Measurements from ENCODE around the gene SYNPO2L.

The SYNPO2L gene

DNA sequence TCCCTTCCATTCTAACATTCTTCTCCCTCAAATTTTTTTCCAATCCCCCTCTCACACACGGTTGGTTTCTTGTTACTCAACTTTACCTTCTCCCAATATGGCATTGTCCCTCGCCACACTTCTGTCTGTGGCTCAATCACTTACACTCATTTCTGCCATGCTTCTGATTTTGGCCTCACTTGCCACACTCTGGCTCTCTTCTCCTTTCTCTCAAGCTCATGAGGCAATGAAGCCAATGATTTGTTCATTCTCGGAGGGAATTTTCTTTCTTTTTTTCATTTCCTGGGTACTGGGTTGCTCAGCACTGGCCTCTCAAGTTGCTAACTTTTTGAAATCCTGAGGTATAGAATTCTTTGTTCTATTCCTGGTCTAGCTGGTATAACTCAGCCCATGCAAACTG, 10.6 kb downstream of the SYNPO2L start:
- H3K4me3 Mint-ChIP-seq: no peak overlapping the region

GRCh38 chr10:73644767-73645166, 11.1 kb downstream of the SYNPO2L start:
- TF ChIP-seq, protein P1, sequence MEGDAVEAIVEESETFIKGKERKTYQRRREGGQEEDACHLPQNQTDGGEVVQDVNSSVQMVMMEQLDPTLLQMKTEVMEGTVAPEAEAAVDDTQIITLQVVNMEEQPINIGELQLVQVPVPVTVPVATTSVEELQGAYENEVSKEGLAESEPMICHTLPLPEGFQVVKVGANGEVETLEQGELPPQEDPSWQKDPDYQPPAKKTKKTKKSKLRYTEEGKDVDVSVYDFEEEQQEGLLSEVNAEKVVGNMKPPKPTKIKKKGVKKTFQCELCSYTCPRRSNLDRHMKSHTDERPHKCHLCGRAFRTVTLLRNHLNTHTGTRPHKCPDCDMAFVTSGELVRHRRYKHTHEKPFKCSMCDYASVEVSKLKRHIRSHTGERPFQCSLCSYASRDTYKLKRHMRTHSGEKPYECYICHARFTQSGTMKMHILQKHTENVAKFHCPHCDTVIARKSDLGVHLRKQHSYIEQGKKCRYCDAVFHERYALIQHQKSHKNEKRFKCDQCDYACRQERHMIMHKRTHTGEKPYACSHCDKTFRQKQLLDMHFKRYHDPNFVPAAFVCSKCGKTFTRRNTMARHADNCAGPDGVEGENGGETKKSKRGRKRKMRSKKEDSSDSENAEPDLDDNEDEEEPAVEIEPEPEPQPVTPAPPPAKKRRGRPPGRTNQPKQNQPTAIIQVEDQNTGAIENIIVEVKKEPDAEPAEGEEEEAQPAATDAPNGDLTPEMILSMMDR (IDR thresholded peaks at IDR 0.05): no peak
- no peak overlapping the region for H3K4me3 Mint-ChIP-seq
- H3K27ac Mint-ChIP-seq: no peak overlapping the region
- no peaks in the 10 kb centered on the region for H3K36me3 Mint-ChIP-seq (ENCODE audit: low read depth)
- no peak for DNase-seq
- peaks cover 8% of the 10 kb centered on the region for H3K27me3 Mint-ChIP-seq (ENCODE audit: low read depth, poor library complexity)
- no peaks in the 10 kb centered on the region for H3K9me3 Mint-ChIP-seq
- H3K4me1 Mint-ChIP-seq: peaks cover 48% of the 10 kb centered on the region

More for the DNA sequence above, 10.6 kb downstream of the SYNPO2L start:
- Mint-ChIP-seq H3K4me1 (peaks cover 48% of the 10 kb centered on the region), H3K36me3 (ENCODE audit: low read depth) (no peaks in the 10 kb centered on the region), H3K27me3 (ENCODE audit: low read depth, poor library complexity) (peaks cover 6% of the 10 kb centered on the region), H3K9me3 (no peaks in the 10 kb centered on the region), H3K27ac (no peak overlapping the region)
- DNase-seq: no peak
- TF ChIP-seq, protein P1 (IDR thresholded peaks at IDR 0.05): no peak

- peaks cover 11% of the 10 kb centered on the region for H3K27me3 Mint-ChIP-seq (ENCODE audit: low read depth, poor library complexity)
- H3K4me1 Mint-ChIP-seq: peaks cover 43% of the 10 kb centered on the region
- peak; percentile 59 for DNase-seq
- H3K4me3 Mint-ChIP-seq: no peak overlapping the region
- peak overlapping the region; percentile 14 for H3K27ac Mint-ChIP-seq
- no peaks in the 10 kb centered on the region for H3K36me3 Mint-ChIP-seq (ENCODE audit: low read depth)
- H3K9me3 Mint-ChIP-seq: no peaks in the 10 kb centered on the region
- TF ChIP-seq, protein P1 (IDR thresholded peaks at IDR 0.05): peak; percentile 83
Measured at GRCh38 chr10:73644015-73644743, 11.7 kb downstream of the SYNPO2L start.

GRCh38 chr10:73643362-73643761, 12.5 kb downstream of the SYNPO2L start:
- Mint-ChIP-seq H3K27ac (no peak overlapping the region), H3K27me3 (ENCODE audit: low read depth, poor library complexity) (peaks cover 11% of the 10 kb centered on the region), H3K4me3 (no peak overlapping the region), H3K36me3 (ENCODE audit: low read depth) (no peaks in the 10 kb centered on the region), H3K9me3 (no peaks in the 10 kb centered on the region), H3K4me1 (peaks cover 35% of the 10 kb centered on the region)
- TF ChIP-seq, protein P1 (IDR thresholded peaks at IDR 0.05): no peak
- DNase-seq: no peak

- H3K36me3 Mint-ChIP-seq (ENCODE audit: low read depth): no peaks in the 10 kb centered on the region
- H3K4me3 Mint-ChIP-seq: no peak within 1 kb of the TSS
- H3K4me1 Mint-ChIP-seq: peaks cover 25% of the 10 kb centered on the region
- no peaks in the 10 kb centered on the region for H3K9me3 Mint-ChIP-seq
- TF ChIP-seq, protein P1 (IDR thresholded peaks at IDR 0.05): no peak
- DNase-seq: no peak
- H3K27ac Mint-ChIP-seq: peak within 1 kb of the TSS; percentile 20
- H3K27me3 Mint-ChIP-seq (ENCODE audit: low read depth, poor library complexity): peaks cover 12% of the 10 kb centered on the region
Measured at GRCh38 chr10:73641328-73642060, 14.3 kb downstream of the SYNPO2L start, which contains the start of gene MYOZ1. Gene MYOZ1, minus strand, starts transcription at chr10:73641474. Its CDS starts 1,457 bp downstream, at chr10:73640017.

All from nephron progenitor cell (in vitro differentiated cells).